GM23248 (cell line): ENCODE data around the gene HLA-A. TPM values are rescaled to one million over a fixed set of nuclear protein-coding genes. Genes with fewer than 3 reads are reported as not detected.
A peak's percentile ranks its signal among the peaks of the same experiment; 100 is the strongest.

Source experiments
- DNase-seq: peaks from one replicate; pipeline ENCODE4 v3.0.0-alpha.2; 2015
- H2AFZ ChIP-seq: fragments of 200-600 bp; sonication (generic); 2 replicates; pipeline ENCODE4 v1.6.1; 2016; ENCODE audit warnings: antibody characterized with exemption
- H3F3A ChIP-seq: fragments of 200-600 bp; sonication (generic); 2 replicates; pipeline ENCODE4 v1.6.1; 2016; ENCODE audit warnings: mild to moderate bottlenecking, antibody characterized with exemption, mixed run types; ENCODE audit not compliant: insufficient read depth
- H3K27ac ChIP-seq: fragments of 200-600 bp; sonication (generic); 2 replicates; pipeline ENCODE4 v1.5.1; 2016; ENCODE audit warnings: mild to moderate bottlenecking
- H3K27me3 ChIP-seq: fragments of 200-600 bp; sonication (generic); replicated peaks from 2 replicates; pipeline ENCODE4 v1.6.1; 2016; ENCODE audit warnings: mild to moderate bottlenecking; ENCODE audit not compliant: insufficient read depth
- H3K36me3 ChIP-seq: fragments of 200-600 bp; sonication (generic); 2 replicates; pipeline ENCODE4 v1.6.1; 2016; ENCODE audit warnings: low read depth, mild to moderate bottlenecking
- H3K4me1 ChIP-seq: fragments of 200-600 bp; sonication (generic); 2 replicates; pipeline ENCODE4 v1.6.1; 2016; ENCODE audit warnings: mild to moderate bottlenecking; ENCODE audit not compliant: insufficient read depth
- H3K4me2 ChIP-seq: fragments of 200-600 bp; sonication (generic); one replicate; pipeline ENCODE4 v1.6.1; 2016; ENCODE audit warnings: mild to moderate bottlenecking; ENCODE audit not compliant: unreplicated experiment
- H3K4me3 ChIP-seq: fragments of 200-600 bp; sonication (generic); 2 replicates; pipeline ENCODE4 v1.5.1; 2016; ENCODE audit warnings: mild to moderate bottlenecking
- H3K79me2 ChIP-seq: fragments of 200-600 bp; sonication (generic); 2 replicates; pipeline ENCODE4 v1.6.1; 2016; ENCODE audit warnings: mild to moderate bottlenecking; ENCODE audit not compliant: insufficient read depth
- H3K9ac ChIP-seq: fragments of 200-600 bp; sonication (generic); 2 replicates; pipeline ENCODE4 v1.6.1; 2016; ENCODE audit warnings: mild to moderate bottlenecking
- H3K9me2 ChIP-seq: fragments of 200-600 bp; sonication (generic); 2 replicates; pipeline ENCODE4 v1.6.1; 2016; ENCODE audit warnings: mixed run types, mild to moderate bottlenecking, moderate library complexity; ENCODE audit not compliant: insufficient read depth
- H3K9me3 ChIP-seq: fragments of 200-600 bp; sonication (generic); one replicate; pipeline ENCODE4 v1.6.1; 2017; ENCODE audit warnings: low read depth
- H4K20me1 ChIP-seq: fragments of 200-600 bp; sonication (generic); 2 replicates; pipeline ENCODE4 v1.6.0; 2016; ENCODE audit not compliant: insufficient read depth
- EZH2 ChIP-seq: fragments of 200-600 bp; sonication (generic); IDR thresholded peaks from 2 replicates; pipeline ENCODE4 v1.6.1; 2018; ENCODE audit warnings: antibody characterized with exemption, mild to moderate bottlenecking; ENCODE audit not compliant: insufficient read depth, poor library complexity, severe bottlenecking
- EZH2phosphoT487 ChIP-seq: fragments of 200-600 bp; sonication (generic); IDR thresholded peaks from 2 replicates; pipeline ENCODE4 v1.6.1; 2018; ENCODE audit warnings: antibody characterized with exemption, moderate library complexity, mild to moderate bottlenecking, low read depth; ENCODE audit not compliant: insufficient read depth
- WGBS, 2 experiments: methylation state at CpG; one replicate each; pipeline ENCODE4 v1.1.6; 2015 to 2017; ENCODE audit warnings: low lambda C conversion rate in 2 of 2, low coverage in 1 of 2; ENCODE audit errors: missing lambda C conversion rate in 2 of 2; 5-methylcytosine and 5-hydroxymethylcytosine counted together
- in situ Hi-C: fragments of 300-500 bp; cut with MboI; formaldehyde crosslinking; loops from 2 replicates; pipeline ENCODE4 v1.15.0; 2020
- polyA plus RNA-seq: library from polyadenylated mRNA; unstranded; fragments of >200 nt; fragmentation: Nextera tagmentation; extraction: Ambion mirVana; gene quantifications from 2 replicates; pipeline ENCODE4 v1.2.1, GENCODE V29; 2016
- total RNA-seq: library from RNA; depleted of rRNA; stranded (reverse); fragments of >200 nt; shearing (Covaris generic); gene quantifications from 2 replicates; pipeline ENCODE4 v1.2.3, GENCODE V29; 2014

Gene HLA-A
- total and polyA plus RNA-seq, 2 experiments from 2014 or later: 508 to 634 TPM

DNA sequence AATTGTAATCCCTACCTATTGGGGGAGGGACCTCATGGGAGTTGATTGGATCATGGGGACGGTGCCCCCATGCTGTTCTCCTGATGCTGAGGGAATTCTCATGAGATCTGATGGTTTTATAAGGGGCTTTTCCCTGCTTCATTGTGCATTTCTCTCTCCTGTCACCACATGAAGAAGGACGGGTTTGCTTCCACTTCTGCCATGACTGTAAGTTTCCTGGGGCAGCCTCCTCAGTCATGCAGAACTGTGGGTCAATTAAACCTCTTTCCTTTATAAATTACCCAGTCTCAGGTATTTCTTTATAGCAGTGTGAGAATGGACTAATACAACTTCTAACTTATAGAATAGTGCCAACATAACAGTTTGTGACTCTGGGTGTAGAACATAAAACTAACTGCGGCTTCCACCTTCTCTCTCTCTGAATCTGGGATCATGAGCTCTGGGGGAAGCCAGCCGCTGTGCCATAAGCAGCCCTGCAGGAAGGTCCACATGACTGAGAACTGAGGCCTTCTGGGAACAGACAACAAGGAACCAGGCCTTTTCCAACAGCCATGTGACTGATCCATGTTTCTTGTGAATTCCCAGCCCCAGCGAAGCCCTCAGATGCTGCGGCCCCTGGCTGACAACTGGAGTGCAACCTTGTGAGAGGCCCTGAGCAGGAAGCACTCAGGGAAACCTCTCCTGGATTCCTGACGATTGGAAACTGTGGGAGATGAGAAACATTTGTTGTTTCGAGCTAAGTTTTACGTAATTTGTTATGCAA is 3.4 kb upstream of the HLA-A start:
- in situ Hi-C loops: no loop called here
- no peaks in the 10 kb centered on the region for H3K27me3 ChIP-seq
- no peak overlapping the region for H3K4me2 ChIP-seq
- H3K79me2 ChIP-seq: no peaks in the 10 kb centered on the region
- H3K36me3 ChIP-seq: no peaks in the 10 kb centered on the region
- WGBS, 2 experiments: 75 to 76% methylated on average over 9 of the region's 9 CpGs
- no peaks in the 10 kb centered on the region for H3K9me2 ChIP-seq
- H3K4me3 ChIP-seq: no peak overlapping the region
- no peaks in the 10 kb centered on the region for H3K4me1 ChIP-seq
- H4K20me1 ChIP-seq: no peaks in the 10 kb centered on the region
- H3F3A ChIP-seq: no peaks in the 10 kb centered on the region
- no peak overlapping the region for H3K27ac ChIP-seq
- no peak for DNase-seq
- no peaks in the 10 kb centered on the region for H3K9me3 ChIP-seq
- no peak overlapping the region for H3K9ac ChIP-seq
- TF ChIP-seq EZH2phosphoT487: no peak
- no peak overlapping the region for H2AFZ ChIP-seq

DNA sequence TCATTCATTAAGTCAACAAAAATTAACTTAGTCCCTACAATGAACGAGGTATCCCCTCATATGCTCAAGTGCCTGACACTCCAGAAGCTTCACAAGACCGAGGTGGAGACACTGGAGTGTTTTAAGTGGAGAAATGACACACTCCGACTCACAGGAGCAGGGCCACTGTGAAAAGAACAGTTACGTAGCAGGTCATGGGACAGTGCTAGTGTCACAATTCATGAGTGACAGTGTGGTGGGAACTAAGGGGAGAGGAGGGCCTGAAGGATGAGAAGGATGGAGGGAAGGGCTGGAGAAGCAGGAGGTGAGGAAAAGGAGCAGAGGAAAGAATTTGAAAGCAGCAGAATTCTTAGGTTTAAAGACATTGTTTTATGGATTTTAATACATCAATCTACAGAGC is 1.3 kb upstream of the HLA-A start:
- H3K27me3 ChIP-seq: no peaks in the 10 kb centered on the region
- DNase-seq: no peak
- no peaks in the 10 kb centered on the region for H3K4me1 ChIP-seq
- no peaks in the 10 kb centered on the region for H3K36me3 ChIP-seq
- WGBS, 2 experiments: 32 to 37% methylated on average over 4 of the region's 4 CpGs
- no peaks in the 10 kb centered on the region for H3K79me2 ChIP-seq
- no peak for TF ChIP-seq EZH2phosphoT487
- no peak for TF ChIP-seq EZH2
- H3K9me2 ChIP-seq: no peaks in the 10 kb centered on the region
- H3K4me3 ChIP-seq: no peak overlapping the region
- H3F3A ChIP-seq: no peaks in the 10 kb centered on the region
- no peaks in the 10 kb centered on the region for H4K20me1 ChIP-seq
- no peak overlapping the region for H3K4me2 ChIP-seq
- no peak overlapping the region for H3K9ac ChIP-seq
- H3K27ac ChIP-seq: no peak overlapping the region
- in situ Hi-C loops: no loop called here
- no peak overlapping the region for H2AFZ ChIP-seq
- no peaks in the 10 kb centered on the region for H3K9me3 ChIP-seq

DNA sequence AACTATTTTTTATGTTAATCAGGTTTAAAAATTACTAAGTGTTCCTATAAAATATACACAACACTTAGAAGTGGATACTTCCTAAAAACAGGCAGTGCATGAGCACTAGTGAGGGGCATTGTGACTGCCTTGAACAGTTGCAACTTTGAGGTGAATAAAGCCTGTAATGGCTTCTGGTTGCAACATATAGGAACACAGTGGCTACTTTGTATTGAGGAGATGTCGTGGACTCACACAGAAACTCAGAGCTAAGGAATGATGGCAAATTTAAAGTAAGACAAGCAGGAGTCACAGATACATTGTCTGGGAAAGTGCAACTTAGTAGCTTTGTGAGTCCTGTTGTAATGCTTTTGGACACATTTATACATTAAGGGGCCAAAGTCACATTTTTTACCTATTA is 861 bp upstream of the HLA-A start:
- peak overlapping the region; percentile 88 for H3K27ac ChIP-seq
- no peaks in the 10 kb centered on the region for H3K4me1 ChIP-seq
- H4K20me1 ChIP-seq: no peaks in the 10 kb centered on the region
- H3K36me3 ChIP-seq: no peaks in the 10 kb centered on the region
- no peak for TF ChIP-seq EZH2
- TF ChIP-seq EZH2phosphoT487: no peak
- in situ Hi-C loops: no loop called here
- no peaks in the 10 kb centered on the region for H3K79me2 ChIP-seq
- no peaks in the 10 kb centered on the region for H3K9me2 ChIP-seq
- peak; percentile 70 for DNase-seq
- H3K4me2 ChIP-seq: peak overlapping the region; percentile 81
- H3K9me3 ChIP-seq: no peaks in the 10 kb centered on the region
- H3K27me3 ChIP-seq: no peaks in the 10 kb centered on the region
- peak overlapping the region; percentile 76 for H3K4me3 ChIP-seq
- peak overlapping the region; percentile 80 for H2AFZ ChIP-seq
- WGBS, 2 experiments: 0% methylated on average over 1 of the region's 1 CpG
- H3K9ac ChIP-seq: peak overlapping the region; percentile 92
- no peaks in the 10 kb centered on the region for H3F3A ChIP-seq

GRCh38 chr6:29941916-29942274 is 437 bp upstream of the HLA-A start:
- TF ChIP-seq EZH2 (no peak), EZH2phosphoT487 (no peak)
- 0 to 1% methylated on average over 3 to 4 of the region's 5 CpGs for WGBS, 2 experiments

More at GRCh38 chr6:29941916-29942274, 437 bp upstream of the HLA-A start:
- no peaks in the 10 kb centered on the region for H3K9me3 ChIP-seq
- no peaks in the 10 kb centered on the region for H3K79me2 ChIP-seq
- H3K27me3 ChIP-seq: no peaks in the 10 kb centered on the region
- H3K4me2 ChIP-seq: peak overlapping the region; percentile 81
- H3K9ac ChIP-seq: peak overlapping the region; percentile 92
- no peaks in the 10 kb centered on the region; the same call in 1 of the 2 replicates for H4K20me1 ChIP-seq
- H3F3A ChIP-seq: no peaks in the 10 kb centered on the region
- no peaks in the 10 kb centered on the region for H3K36me3 ChIP-seq
- H2AFZ ChIP-seq: peak overlapping the region; percentile 80
- H3K4me1 ChIP-seq: no peaks in the 10 kb centered on the region
- peak overlapping the region; percentile 88 for H3K27ac ChIP-seq
- in situ Hi-C loops: no loop called here
- no peaks in the 10 kb centered on the region for H3K9me2 ChIP-seq
- peak overlapping the region; percentile 76 for H3K4me3 ChIP-seq
- DNase-seq: no peak
